HepG2 (cell line): Measurements from ENCODE around the gene ZNF189. TPM values are rescaled to one million over a fixed set of nuclear protein-coding genes. Genes with fewer than 3 reads are reported as not detected.

Source experiments
- ARHGAP35 ChIP-seq: sonication (generic); formaldehyde crosslinking; IDR thresholded peaks from 2 replicates; pipeline ENCODE4 v1.9.0; 2022; ENCODE audit warnings: mild to moderate bottlenecking, inconsistent platforms, moderate library complexity, missing genetic modification reagents, borderline replicate concordance
- ARNTL ChIP-seq: sonication (generic); formaldehyde crosslinking; IDR thresholded peaks from 2 replicates; pipeline ENCODE4 v1.4.0; 2020; ENCODE audit warnings: mild to moderate bottlenecking, missing genetic modification reagents
- GFI1 ChIP-seq: sonication (generic); formaldehyde crosslinking; IDR thresholded peaks from 2 replicates; pipeline ENCODE4 v1.5.0; 2020; ENCODE audit warnings: missing genetic modification reagents, mild to moderate bottlenecking, borderline replicate concordance
- GTF3A ChIP-seq: sonication (generic); formaldehyde crosslinking; conservative IDR thresholded peaks from 2 replicates; pipeline ENCODE4 v1.4.0; 2020; ENCODE audit warnings: mild to moderate bottlenecking, missing genetic modification reagents
- HINFP ChIP-seq: sonication (generic); formaldehyde crosslinking; IDR thresholded peaks from 2 replicates; pipeline ENCODE4 v1.4.0; 2020; ENCODE audit warnings: low read depth, mild to moderate bottlenecking, missing genetic modification reagents
- HOMEZ ChIP-seq: IDR thresholded peaks from 2 replicates; pipeline ENCODE4 v1.6.1; 2016; ENCODE audit warnings: low read depth
- KDM4B ChIP-seq: sonication (generic); formaldehyde crosslinking; IDR thresholded peaks from 2 replicates; pipeline ENCODE4 v1.4.0; 2020; ENCODE audit warnings: missing genetic modification reagents
- PATZ1 ChIP-seq: sonication (generic); formaldehyde crosslinking; IDR thresholded peaks from 2 replicates; pipeline ENCODE4 v1.4.0; 2020; ENCODE audit warnings: missing genetic modification reagents
- POLR2AphosphoS5 ChIP-seq: IDR thresholded peaks from 2 replicates; pipeline ENCODE4 v1.6.1; 2012; ENCODE audit warnings: low read depth, low read length
- RARG ChIP-seq: sonication (generic); formaldehyde crosslinking; IDR thresholded peaks from 2 replicates; pipeline ENCODE4 v1.4.0; 2020; ENCODE audit warnings: low read depth, mild to moderate bottlenecking, missing genetic modification reagents
- SIX4 ChIP-seq: sonication (generic); formaldehyde crosslinking; IDR thresholded peaks from 2 replicates; pipeline ENCODE4 v1.4.0; 2020; ENCODE audit warnings: missing genetic modification reagents
- XRCC5 ChIP-seq: fragments of 200-400 bp; formaldehyde crosslinking; optimal IDR thresholded peaks from 2 replicates; pipeline ENCODE3; 2017; ENCODE audit warnings: mild to moderate bottlenecking, low read length
- YEATS2 ChIP-seq: sonication (generic); formaldehyde crosslinking; IDR thresholded peaks from 2 replicates; pipeline ENCODE4 v1.4.0; 2020; ENCODE audit warnings: missing genetic modification reagents, borderline replicate concordance
- ZBTB3 ChIP-seq: sonication (generic); formaldehyde crosslinking; IDR thresholded peaks from 2 replicates; pipeline ENCODE4 v1.4.0; 2020; ENCODE audit warnings: low read depth, mild to moderate bottlenecking, moderate library complexity, missing genetic modification reagents, borderline replicate concordance
- ZMYM2 ChIP-seq: sonication (generic); formaldehyde crosslinking; IDR thresholded peaks from 2 replicates; pipeline ENCODE4 v1.8.0; 2022; ENCODE audit warnings: mild to moderate bottlenecking, missing genetic modification reagents
- ZNF207 ChIP-seq: fragments of 450-650 bp; IDR thresholded peaks from 2 replicates; pipeline ENCODE4 v1.6.1; 2016; ENCODE audit warnings: antibody characterized with exemption, borderline replicate concordance
- ZNF251 ChIP-seq: sonication (generic); formaldehyde crosslinking; IDR thresholded peaks from 2 replicates; pipeline ENCODE4 v1.9.0; 2021; ENCODE audit warnings: mild to moderate bottlenecking, missing genetic modification reagents
- ZNF34 ChIP-seq: sonication (generic); formaldehyde crosslinking; IDR thresholded peaks from 2 replicates; pipeline ENCODE4 v1.4.0; 2020; ENCODE audit warnings: mild to moderate bottlenecking, missing genetic modification reagents, borderline replicate concordance
- ZNF383 ChIP-seq: sonication (generic); formaldehyde crosslinking; IDR thresholded peaks from 2 replicates; pipeline ENCODE4 v1.4.0; 2020; ENCODE audit warnings: missing genetic modification reagents, mild to moderate bottlenecking, borderline replicate concordance
- ZNF616 ChIP-seq: sonication (generic); formaldehyde crosslinking; IDR thresholded peaks from 2 replicates; pipeline ENCODE4 v1.5.0; 2020; ENCODE audit warnings: low read depth, mild to moderate bottlenecking, missing genetic modification reagents
- ZNF761 ChIP-seq: sonication (generic); formaldehyde crosslinking; conservative IDR thresholded peaks from 2 replicates; pipeline ENCODE4 v1.4.0; 2020; ENCODE audit warnings: mild to moderate bottlenecking, missing genetic modification reagents
- polyA plus RNA-seq, 8 experiments: library from polyadenylated mRNA; depleted of rRNA in 3 of 8; stranded (reverse) in 7 of 8; unstranded in 1 of 8; fragments of >200 nt; fragmentation: Illumina TruSeq in 4 of 8; extraction: Trizol in 4 of 8; gene quantifications; 2 replicates each; pipeline versions ENCODE4 v1.2.1 to v1.2.3, GENCODE V29; 2011 to 2016; ENCODE audit warnings: low read depth in 4 of 8, missing spikeins in 1 of 8, mixed read lengths in 1 of 8; ENCODE audit not compliant: insufficient read depth in 1 of 8
- total RNA-seq, 5 experiments: library from RNA; depleted of rRNA; stranded (reverse); fragments of >200 nt; fragmentation: Illumina TruSeq; extraction: Trizol; gene quantifications; 2 replicates each; pipeline ENCODE4 v1.2.3, GENCODE V29; 2016; ENCODE audit warnings: low read depth in 1 of 5
- TF ChIP-seq, protein P1 (sequence below): sonication (generic); formaldehyde crosslinking; conservative IDR thresholded peaks from 2 replicates; pipeline ENCODE4 v1.8.1; 2023; ENCODE audit warnings: missing genetic modification reagents
- TF ChIP-seq, protein P2 (sequence below): sonication (generic); formaldehyde crosslinking; IDR thresholded peaks from 2 replicates; pipeline ENCODE4 v1.4.0; 2020; ENCODE audit warnings: mild to moderate bottlenecking, missing genetic modification reagents

Gene ZNF189
- total and polyA plus RNA-seq, 2 of the 13 experiments (the other 11 are each of a cell fraction or from before 2014, with no cell fraction given), result 8.4 to 50.0 TPM

DNA sequence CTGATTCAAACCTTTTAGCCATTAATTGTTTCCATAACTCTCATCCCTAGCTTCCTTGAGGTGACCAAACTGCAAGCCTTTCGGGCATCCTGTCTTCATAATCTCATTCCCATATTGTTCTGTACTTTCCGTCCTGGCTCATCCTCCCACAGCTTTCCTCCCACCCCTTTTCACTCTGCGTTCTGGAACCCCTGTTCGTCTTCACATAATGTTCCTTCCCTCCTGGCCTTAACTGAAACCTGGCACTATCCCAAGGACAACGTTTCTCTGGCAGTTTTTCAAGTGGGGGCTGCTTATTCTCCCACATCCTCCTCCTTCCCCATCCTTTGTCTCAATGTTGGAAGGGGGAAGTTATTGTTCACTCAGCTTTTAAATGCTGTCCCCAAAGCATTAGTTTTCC, 1.5 kb downstream of the ZNF189 start (continued):
- no peak for TF ChIP-seq ZBTB3 (CRISPR knock-in tag)
- TF ChIP-seq ZNF761 (CRISPR knock-in tag), result no peak
- TF ChIP-seq ZNF207, result no peak
- TF ChIP-seq HOMEZ (CRISPR knock-in tag), result no peak
- peak; percentile 19; the same call in 1 of the 2 replicates for TF ChIP-seq PATZ1 (CRISPR knock-in tag)
- TF ChIP-seq GTF3A (CRISPR knock-in tag), result 0 out of 2 replicates have a peak, but pooled peaks have one; percentile 65
- no peak for TF ChIP-seq XRCC5
- TF ChIP-seq ZNF251, result no peak
- TF ChIP-seq ARNTL (CRISPR knock-in tag), result no peak
- TF ChIP-seq, protein P1, sequence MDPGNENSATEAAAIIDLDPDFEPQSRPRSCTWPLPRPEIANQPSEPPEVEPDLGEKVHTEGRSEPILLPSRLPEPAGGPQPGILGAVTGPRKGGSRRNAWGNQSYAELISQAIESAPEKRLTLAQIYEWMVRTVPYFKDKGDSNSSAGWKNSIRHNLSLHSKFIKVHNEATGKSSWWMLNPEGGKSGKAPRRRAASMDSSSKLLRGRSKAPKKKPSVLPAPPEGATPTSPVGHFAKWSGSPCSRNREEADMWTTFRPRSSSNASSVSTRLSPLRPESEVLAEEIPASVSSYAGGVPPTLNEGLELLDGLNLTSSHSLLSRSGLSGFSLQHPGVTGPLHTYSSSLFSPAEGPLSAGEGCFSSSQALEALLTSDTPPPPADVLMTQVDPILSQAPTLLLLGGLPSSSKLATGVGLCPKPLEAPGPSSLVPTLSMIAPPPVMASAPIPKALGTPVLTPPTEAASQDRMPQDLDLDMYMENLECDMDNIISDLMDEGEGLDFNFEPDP (CRISPR knock-in tag), result no peak
- TF ChIP-seq HINFP (CRISPR knock-in tag), result no peak
- 0 out of 2 replicates have a peak, but pooled peaks have one; percentile 2 for TF ChIP-seq POLR2AphosphoS5
- TF ChIP-seq SIX4 (CRISPR knock-in tag), result no peak
- TF ChIP-seq YEATS2 (CRISPR knock-in tag), result no peak
- no peak for TF ChIP-seq ZNF616 (CRISPR knock-in tag)
- no peak for TF ChIP-seq ZMYM2 (CRISPR knock-in tag)
- TF ChIP-seq, protein P2, sequence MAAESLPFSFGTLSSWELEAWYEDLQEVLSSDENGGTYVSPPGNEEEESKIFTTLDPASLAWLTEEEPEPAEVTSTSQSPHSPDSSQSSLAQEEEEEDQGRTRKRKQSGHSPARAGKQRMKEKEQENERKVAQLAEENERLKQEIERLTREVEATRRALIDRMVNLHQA (CRISPR knock-in tag), result no peak
- TF ChIP-seq ARHGAP35, result no peak
- TF ChIP-seq GFI1 (CRISPR knock-in tag), result 0 out of 2 replicates have a peak, but pooled peaks have one; percentile 32
- TF ChIP-seq ZNF34 (CRISPR knock-in tag), result no peak
- peak; percentile 31; the same call in 1 of the 2 replicates for TF ChIP-seq ZNF383 (CRISPR knock-in tag)
- TF ChIP-seq RARG (CRISPR knock-in tag), result no peak
- no peak for TF ChIP-seq KDM4B (CRISPR knock-in tag)
